22Rv1 (cell line): ENCODE data around the gene OSGEPL1.

Source experiments
- ZFX ChIP-seq: fragments of 450-650 bp; IDR thresholded peaks from 2 replicates; pipeline ENCODE4 v1.6.1; 2017; ENCODE audit warnings: antibody characterized with exemption, borderline replicate concordance
- TF ChIP-seq, protein P1 (sequence below): fragments of 450-650 bp; IDR thresholded peaks from 2 replicates; pipeline ENCODE4 v1.5.1; 2017; ENCODE audit warnings: mild to moderate bottlenecking

DNA sequence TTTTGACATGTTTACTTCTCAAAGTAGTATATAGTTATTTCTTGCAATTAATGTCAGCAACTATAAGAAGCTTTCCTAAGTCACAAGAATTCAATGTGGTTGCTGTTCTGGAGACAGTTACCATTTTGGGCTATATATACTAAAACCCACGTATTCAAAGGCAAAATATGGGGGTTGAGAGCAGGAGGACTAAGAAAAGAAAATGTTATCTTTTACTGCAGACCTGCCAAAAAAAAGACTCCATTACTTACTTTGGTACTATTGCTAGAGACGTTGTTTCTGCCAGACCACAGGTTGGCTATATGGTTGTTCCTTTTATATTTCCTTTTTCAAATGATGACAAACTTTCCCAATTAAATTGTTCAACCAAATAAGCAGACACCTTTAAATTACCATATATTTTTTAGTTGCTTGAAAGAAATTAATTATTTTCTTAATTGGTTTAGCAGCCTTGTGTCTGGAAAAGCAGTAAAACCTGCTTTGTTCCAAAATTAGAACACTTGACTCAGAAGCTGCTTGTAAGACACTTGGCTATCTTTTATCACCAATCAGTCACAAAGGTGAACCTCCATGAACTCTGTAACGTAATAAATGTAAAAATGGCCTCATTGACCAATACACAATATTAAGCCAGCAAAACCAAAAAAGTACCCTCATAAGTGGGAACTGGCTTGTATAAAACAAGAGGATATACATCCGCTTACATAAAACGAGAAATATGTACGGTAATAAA, 8.2 kb upstream of the OSGEPL1 start:
- TF ChIP-seq, protein P1, sequence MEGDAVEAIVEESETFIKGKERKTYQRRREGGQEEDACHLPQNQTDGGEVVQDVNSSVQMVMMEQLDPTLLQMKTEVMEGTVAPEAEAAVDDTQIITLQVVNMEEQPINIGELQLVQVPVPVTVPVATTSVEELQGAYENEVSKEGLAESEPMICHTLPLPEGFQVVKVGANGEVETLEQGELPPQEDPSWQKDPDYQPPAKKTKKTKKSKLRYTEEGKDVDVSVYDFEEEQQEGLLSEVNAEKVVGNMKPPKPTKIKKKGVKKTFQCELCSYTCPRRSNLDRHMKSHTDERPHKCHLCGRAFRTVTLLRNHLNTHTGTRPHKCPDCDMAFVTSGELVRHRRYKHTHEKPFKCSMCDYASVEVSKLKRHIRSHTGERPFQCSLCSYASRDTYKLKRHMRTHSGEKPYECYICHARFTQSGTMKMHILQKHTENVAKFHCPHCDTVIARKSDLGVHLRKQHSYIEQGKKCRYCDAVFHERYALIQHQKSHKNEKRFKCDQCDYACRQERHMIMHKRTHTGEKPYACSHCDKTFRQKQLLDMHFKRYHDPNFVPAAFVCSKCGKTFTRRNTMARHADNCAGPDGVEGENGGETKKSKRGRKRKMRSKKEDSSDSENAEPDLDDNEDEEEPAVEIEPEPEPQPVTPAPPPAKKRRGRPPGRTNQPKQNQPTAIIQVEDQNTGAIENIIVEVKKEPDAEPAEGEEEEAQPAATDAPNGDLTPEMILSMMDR, result no peak
- no peak for TF ChIP-seq ZFX
